ENCODE measurements around the gene MYMX.

Gene MYMX

DNA sequence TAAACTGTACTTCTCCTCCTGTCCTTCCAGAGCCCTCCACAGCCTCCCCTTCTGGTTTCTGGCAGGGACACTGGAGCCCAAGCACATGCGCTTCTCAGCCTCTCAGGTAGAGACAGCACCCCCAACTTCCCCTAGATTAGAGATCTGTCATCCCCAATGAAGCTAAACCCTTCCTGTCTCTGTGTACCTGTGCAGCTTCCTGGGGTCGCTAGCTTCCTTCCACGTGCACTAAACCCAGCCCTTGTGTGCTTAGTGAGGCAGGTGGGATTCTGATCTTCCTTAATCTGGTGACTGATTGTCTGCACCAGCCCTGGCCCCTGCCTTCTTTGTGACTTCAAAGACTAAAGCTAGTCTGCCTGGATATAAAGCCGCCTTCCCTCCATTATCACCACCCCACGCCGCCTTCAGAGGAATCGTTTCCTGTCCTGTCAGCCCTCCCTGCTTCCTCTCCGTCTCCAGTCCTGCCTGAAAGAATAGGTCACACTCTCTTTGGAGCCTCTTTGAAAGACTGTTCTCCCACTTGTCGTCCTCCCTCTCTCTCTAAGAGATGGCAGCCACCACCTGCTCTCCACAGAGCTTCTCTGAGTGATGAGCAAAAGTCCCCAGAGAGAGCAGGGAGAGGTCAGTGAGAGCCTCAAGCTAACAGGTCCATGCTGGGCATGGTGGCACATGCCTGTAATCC is 30.6 kb upstream of the MYMX start:
- peak; percentile 18 for DNase-seq (ENCODE audit: extremely low spot score)
- TF ChIP-seq, protein P1, sequence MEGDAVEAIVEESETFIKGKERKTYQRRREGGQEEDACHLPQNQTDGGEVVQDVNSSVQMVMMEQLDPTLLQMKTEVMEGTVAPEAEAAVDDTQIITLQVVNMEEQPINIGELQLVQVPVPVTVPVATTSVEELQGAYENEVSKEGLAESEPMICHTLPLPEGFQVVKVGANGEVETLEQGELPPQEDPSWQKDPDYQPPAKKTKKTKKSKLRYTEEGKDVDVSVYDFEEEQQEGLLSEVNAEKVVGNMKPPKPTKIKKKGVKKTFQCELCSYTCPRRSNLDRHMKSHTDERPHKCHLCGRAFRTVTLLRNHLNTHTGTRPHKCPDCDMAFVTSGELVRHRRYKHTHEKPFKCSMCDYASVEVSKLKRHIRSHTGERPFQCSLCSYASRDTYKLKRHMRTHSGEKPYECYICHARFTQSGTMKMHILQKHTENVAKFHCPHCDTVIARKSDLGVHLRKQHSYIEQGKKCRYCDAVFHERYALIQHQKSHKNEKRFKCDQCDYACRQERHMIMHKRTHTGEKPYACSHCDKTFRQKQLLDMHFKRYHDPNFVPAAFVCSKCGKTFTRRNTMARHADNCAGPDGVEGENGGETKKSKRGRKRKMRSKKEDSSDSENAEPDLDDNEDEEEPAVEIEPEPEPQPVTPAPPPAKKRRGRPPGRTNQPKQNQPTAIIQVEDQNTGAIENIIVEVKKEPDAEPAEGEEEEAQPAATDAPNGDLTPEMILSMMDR (IDR thresholded peaks at IDR 0.05; ENCODE audit: control extremely low read depth, extremely low read depth, low read depth, missing control alignments): no peak
- CTCF ChIA-PET: interaction anchor here (0.8 to 3.8 kb wide), 7 partner anchors 9 to 51 kb away, joined by 3 to 27 read pairs (median 4); no protein-coding TSS in a partner anchor
- POLR2A ChIA-PET: interaction anchor here (0.9 kb wide), 1 partner anchor 67 kb away, joined by 3 read pairs; no protein-coding TSS in a partner anchor

DNA sequence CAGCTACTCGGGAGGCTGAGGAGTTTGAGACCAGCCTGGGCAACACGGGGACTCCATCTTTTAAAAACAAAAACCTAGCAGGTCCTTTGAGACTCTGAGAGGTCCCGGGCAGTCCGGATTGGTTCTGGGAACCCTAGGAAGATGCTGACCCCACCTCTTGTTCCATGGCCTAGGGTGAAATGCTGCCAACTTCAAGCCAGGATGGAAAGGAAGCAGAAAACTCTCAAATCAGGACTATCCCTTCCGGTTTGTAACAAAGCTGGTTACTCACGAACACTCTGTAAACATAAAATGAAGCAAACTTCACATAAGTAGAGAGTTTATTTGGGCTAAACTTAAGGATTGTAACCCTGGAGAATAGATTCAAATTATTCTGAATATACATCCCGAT is 30.1 kb upstream of the MYMX start:
- ChIA-PET POLR2A (no interaction called here), CTCF (interaction anchor here (0.8 to 3.8 kb wide), 7 partner anchors 9 to 51 kb away, joined by 3 to 27 read pairs (median 4); no protein-coding TSS in a partner anchor)
- TF ChIP-seq, protein P1 (IDR thresholded peaks at IDR 0.05; ENCODE audit: control extremely low read depth, extremely low read depth, low read depth, missing control alignments): no peak
- DNase-seq (ENCODE audit: extremely low spot score): no peak

DNA sequence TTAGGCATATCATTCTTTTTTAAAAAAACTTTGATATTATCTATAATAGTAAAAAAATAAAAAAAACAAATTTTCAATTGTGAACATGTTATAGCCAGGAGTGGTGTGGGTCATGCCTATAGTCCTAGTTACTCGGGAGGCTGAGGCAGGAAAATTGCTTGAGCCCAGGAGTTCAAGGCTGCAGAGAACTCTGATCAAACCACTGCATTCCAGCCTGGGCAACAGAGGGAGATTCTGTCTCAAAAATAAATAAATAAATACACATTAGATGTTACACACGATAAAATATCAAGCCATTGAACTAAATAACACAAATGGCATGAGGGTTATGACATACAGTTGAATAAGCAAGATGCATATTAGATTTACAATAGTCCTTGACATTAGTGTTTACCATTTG is 27.9 kb upstream of the MYMX start:
- ChIA-PET POLR2A (no interaction called here), CTCF (interaction anchor here (0.9 to 2.7 kb wide), 6 partner anchors 10 to 49 kb away, joined by 3 to 18 read pairs (median 4); partner anchors contain the start of gene SLC29A1)
- no peak for DNase-seq (ENCODE audit: extremely low spot score)
- TF ChIP-seq, protein P1 (IDR thresholded peaks at IDR 0.05; ENCODE audit: control extremely low read depth, extremely low read depth, low read depth, missing control alignments): no peak

DNA sequence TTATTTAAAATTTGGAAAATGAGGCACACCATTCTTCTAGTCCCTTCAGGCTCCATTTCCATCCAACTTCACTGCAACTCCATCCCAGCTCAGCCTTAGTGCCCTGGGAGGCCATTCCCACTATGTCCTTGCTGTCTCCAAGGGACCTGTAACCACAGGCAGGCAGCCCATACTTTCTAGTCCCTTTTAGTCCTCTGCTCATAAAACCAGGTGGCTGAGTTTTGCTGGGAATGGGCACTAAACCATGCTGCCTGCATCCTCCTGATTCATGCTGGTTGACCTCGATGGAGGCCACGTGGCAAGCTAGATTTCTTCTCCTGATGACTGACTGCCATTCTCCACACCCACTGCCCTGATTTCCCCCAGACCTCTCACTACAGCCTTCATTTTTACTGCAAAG is 27.5 kb upstream of the MYMX start:
- DNase-seq (ENCODE audit: extremely low spot score): no peak
- ChIA-PET CTCF (interaction anchor here (0.7 to 2.7 kb wide), 8 partner anchors 9 to 45 kb away, joined by 3 to 18 read pairs (median 4); partner anchors contain the start of gene SLC29A1), POLR2A (interaction anchor here (1.0 kb wide), 1 partner anchor 34 kb away, joined by 3 read pairs; the partner anchor contains the start of gene SLC29A1)
- TF ChIP-seq, protein P1 (IDR thresholded peaks at IDR 0.05; ENCODE audit: control extremely low read depth, extremely low read depth, low read depth, missing control alignments): no peak

DNA sequence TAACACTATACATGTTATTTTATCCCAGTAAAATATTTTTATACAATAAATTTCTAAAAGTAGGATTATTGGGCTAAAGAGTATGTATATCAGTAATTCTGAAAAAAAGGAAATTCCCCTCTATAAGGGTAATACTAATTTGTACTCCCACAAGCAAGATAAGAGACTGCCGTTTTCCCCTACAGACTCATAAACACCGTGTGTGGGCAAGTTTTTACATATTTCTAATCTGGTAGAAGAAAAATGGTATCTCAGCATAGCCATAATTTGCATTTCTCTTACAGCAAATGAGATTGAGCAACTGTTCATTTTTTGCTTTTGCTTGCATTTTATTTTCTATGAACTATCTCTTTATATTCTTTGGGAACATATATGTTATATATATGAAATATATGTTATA is 26.0 kb upstream of the MYMX start:
- ChIA-PET CTCF (interaction anchor here (1.0 to 2.7 kb wide), 5 partner anchors 10 to 44 kb away, joined by 3 to 18 read pairs (median 7); no protein-coding TSS in a partner anchor), POLR2A (no interaction called here)

DNA sequence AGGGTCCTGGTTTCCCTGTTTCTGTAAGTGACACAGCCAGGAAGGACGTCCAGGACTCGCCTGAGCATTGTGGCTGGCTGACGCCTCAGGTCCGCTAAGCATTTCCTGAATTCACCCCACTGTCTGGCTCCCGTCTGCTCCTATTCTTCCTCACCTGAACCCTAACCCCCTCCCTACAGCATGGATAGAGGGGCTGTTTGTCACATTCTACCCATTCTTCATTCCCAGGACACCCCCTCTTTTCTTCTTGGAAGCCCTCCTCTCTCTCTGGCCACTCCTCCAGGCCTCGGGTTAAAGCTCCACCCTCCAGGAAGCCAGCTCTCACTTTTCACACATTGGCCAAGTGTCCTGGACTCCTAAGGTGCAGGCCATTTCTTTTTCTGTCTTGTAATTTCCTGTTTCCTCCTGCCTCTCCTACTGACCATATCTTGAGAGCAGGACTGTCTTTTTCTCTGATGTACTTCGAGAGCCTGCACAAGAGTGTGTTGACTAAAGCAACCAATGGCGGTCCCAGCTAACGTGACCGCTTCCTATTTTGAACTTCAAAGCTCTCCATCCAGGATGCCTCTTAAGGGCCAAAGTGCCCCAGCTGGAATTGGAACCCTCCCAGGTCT is 24.2 kb upstream of the MYMX start:
- peak; percentile 39 for DNase-seq (ENCODE audit: extremely low spot score)
- CTCF ChIA-PET: interaction anchor here (1.0 to 3.2 kb wide), 7 partner anchors 20 to 120 kb away, joined by 3 to 21 read pairs (median 4); partner anchors contain the start of gene AARS2
- POLR2A ChIA-PET: no interaction called here
- TF ChIP-seq, protein P1 (IDR thresholded peaks at IDR 0.05; ENCODE audit: control extremely low read depth, extremely low read depth, low read depth, missing control alignments): no peak

More for the DNA sequence above, 26.0 kb upstream of the MYMX start:
- TF ChIP-seq, protein P1 (IDR thresholded peaks at IDR 0.05; ENCODE audit: control extremely low read depth, extremely low read depth, low read depth, missing control alignments): no peak
- peak; percentile 64 for DNase-seq (ENCODE audit: extremely low spot score)
